H1 (cell line): Measurements from ENCODE around the gene MAPKAP1. TPM values are rescaled to one million over a fixed set of nuclear protein-coding genes. Genes with fewer than 3 reads are reported as not detected.

ENCODE experiments used
- EZH2 ChIP-seq: fragments of 200-600 bp; sonication (generic); IDR thresholded peaks from 2 replicates; pipeline ENCODE4 v1.7.1; 2012; ENCODE audit warnings: low read depth, mild to moderate bottlenecking, moderate library complexity, low read length, inconsistent platforms; ENCODE audit not compliant: severe bottlenecking
- polyA plus RNA-seq, 7 experiments: library from polyadenylated mRNA; depleted of rRNA in 3 of 7; stranded (reverse) in 5 of 7; unstranded in 2 of 7; fragments of >200 nt in 5 of 7; fragments of 200-250 nt in 2 of 7; gene quantifications; 1 replicate in 5 of 7; 2 replicates in 1 of 7; 4 replicates in 1 of 7; pipeline versions ENCODE4 v1.2.1 to v1.2.3, GENCODE V29; 2011 to 2013; ENCODE audit warnings: missing spikeins in 2 of 7, mixed read lengths in 2 of 7
- total RNA-seq: library from RNA; stranded (reverse); fragmentation: NEBNext Ultra II Directional; extraction: Animal tissue kit (Norgen Biotek cat#: 25700); gene quantifications from 2 replicates; pipeline ENCODE4 v1.2.1, GENCODE V29; 2021

The MAPKAP1 gene
- total and polyA plus RNA-seq, 2 of the 8 experiments (the other 6 are each of a cell fraction or from before 2014, with no cell fraction given), result 79.2 to 140 TPM

GRCh38 chr9:125433461-125434011 lies 273.5 kb downstream of the MAPKAP1 start (continued):
- TF ChIP-seq EZH2, result no peak
